GM08714 (cell line): ENCODE measurements around the gene DSCAM.

Experiments used
- H3K4me3 ChIP-seq: fragments of 200-500 bp; sonication (Bioruptor generic); 2 replicates; pipeline ENCODE4 v1.5.1; 2014; ENCODE audit warnings: mild to moderate bottlenecking, low read length, inconsistent platforms
- ZNF274 ChIP-seq: IDR thresholded peaks from 2 replicates; pipeline ENCODE4 v1.6.1; 2012; ENCODE audit warnings: mild to moderate bottlenecking, low read depth, low read length

DSCAM gene

DNA sequence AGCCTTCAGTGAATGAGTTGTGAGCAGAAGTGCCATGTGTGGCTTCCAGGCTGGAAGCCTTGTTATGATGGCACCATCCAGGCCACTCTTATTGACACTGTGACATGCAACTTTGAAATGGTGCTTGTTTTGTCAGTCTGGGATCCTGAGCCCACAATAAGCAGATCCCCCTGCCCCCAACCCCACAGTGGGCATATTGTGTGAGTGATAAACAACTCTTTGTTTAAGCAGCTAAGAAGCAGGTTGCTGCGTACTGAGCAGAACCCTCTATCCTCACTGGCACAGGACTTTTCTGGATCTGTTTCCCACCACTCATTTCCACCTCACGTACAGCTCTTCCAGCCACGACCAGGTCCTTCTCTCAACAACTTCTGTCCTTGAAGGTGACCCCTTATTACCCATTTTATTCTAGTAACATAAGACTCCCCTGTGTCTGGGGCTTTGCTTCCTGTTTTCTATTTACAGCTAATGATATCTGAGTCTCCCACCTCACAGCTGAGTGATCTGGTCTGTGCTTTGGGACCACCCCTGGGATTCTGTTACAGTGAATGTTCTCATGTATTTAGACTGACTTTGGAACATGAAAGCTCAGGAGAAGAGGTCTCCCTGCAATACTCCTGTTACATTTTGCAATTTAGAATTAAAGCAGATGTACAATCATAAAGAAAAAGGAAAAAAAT is 604.2 kb downstream of the DSCAM start:
- H3K4me3 ChIP-seq = no peak overlapping the region
- no peak for TF ChIP-seq ZNF274

DNA sequence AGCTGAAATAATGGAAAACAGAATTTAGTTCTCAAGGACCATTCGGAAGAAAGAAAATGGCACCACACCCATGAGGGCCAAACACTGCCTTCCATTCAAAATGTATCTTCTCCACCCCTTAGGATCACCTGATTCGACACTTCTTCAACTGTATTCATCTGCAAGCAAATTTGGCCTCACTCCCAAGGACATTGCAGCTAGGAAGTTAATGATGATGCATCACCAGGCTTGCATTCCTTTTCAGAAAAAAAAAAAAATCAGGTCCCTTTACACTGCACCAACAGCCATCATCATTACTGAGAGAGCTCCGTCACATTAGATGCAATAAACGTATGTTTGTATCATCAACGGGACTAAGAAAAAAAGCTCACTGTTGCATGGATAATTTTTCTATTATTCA is 611.4 kb downstream of the DSCAM start:
- H3K4me3 ChIP-seq = no peak overlapping the region
- no peak for TF ChIP-seq ZNF274

DNA sequence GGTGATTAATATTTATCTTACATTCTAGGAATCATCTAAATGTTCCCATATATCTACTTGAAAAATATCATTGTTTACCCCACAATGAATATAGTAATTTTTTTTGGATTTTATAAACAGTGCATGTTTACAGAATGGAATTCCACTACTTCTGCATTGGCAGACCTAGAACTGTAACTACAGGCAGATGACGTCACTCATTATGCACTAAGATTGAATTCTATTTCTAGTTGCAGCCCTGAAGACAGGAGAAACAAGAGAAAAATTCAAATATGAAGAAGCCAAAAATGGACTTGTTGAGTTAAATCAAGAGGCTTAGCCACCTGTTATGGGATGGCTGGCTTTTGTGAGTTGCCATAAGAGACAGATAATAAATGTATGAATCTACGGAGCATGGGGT is 615.0 kb downstream of the DSCAM start:
- no peak overlapping the region for H3K4me3 ChIP-seq
- TF ChIP-seq ZNF274 = no peak

- no peak for TF ChIP-seq ZNF274
- no peak overlapping the region for H3K4me3 ChIP-seq
These were observed 619.9 kb downstream of the DSCAM start for GRCh38 chr21:40227096-40227495.

DNA sequence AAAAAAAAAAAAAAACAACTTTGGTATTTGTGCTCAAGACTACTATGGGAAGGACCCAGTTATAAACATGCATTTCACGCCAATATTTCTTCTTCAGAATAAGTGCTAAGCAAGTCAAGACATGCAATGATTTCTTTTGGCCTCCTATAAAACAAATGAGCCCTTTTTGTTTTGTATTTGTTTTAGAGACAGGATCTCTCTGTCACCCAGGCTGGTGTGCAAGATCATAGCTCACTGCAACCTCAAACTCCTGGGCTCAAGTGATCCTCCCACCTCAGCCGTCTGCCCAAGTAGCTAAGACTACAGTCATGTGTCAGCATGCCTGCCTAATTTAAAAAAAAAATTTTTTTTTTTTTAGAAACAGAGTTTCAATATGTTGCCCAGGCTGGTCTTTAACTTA is 631.0 kb downstream of the DSCAM start:
- no peak overlapping the region for H3K4me3 ChIP-seq
- no peak for TF ChIP-seq ZNF274

DNA sequence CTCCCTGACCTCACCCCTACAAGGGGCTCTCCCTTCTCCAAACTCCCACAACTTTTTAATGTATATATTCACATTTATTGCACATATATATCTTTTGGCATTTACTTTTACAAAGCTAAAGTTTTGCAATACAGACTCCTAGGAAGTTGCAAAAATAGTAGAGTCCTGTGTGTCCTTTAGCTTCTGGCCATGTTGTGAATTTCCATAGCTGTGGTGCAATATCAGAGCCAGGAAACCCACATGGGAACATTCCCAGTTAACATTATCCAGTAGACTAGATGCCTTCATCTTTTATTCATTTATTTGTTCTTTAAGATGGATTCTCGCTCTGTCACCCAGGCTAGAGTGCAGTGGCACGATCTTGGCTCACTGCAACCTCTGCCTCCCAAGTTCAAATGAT is 636.7 kb downstream of the DSCAM start:
- H3K4me3 ChIP-seq = no peak overlapping the region
- TF ChIP-seq ZNF274 = no peak

DNA sequence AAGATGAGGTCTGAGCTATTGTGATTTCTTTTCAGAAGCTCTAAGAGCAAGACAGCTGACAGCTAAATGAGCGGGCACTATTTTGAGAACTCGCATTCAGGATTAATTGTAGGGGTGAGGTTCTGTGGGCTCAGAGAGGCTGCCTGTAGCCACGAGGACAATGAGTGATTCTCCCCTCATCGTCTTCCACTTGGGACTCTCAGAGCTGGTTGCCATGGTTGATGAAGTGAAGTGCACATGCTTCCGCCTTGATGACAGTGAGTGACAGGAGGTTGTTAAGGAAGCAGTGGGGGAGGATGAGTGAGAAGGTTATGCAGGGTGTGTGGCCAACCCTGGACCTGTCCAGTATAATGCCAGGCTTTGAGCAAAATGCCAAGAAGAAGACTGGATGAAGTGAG is 638.0 kb downstream of the DSCAM start:
- H3K4me3 ChIP-seq = no peak overlapping the region
- TF ChIP-seq ZNF274 = no peak

DNA sequence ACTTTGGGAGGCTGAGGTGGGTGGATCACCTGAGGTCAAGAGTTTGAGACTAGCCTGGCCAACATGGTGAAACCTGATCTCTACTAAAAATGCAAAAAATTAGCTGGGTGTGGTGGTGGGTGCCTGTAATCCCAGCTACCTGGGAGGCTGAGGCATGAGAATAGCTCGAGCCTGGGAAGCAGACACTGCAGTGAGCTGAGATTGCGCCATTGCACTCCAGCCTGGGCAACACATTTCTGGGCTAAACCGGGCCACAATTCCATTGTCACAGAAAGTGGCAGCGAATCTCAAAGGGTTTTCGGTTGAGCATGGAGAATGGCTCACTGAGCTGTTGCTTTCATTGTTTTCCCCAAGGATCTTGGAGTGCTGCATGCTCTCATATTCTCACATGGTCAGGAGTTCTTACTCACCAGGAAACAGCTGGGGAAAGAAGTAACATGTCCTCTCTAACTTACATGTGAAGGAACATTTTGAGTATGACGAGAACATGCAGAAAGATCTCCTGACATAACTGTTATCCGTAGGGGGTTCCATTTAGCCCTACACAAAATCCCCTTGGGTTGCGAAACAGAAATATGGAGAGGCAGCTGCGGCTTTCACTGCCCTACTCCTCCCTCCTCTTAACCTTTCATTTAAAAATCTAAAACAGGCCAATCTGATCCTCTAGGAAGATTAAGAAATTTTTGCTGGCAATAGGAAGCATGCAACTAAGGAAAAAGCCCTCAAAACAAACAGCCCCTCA is 638.6 kb downstream of the DSCAM start:
- no peak for TF ChIP-seq ZNF274
- no peak overlapping the region for H3K4me3 ChIP-seq

DNA sequence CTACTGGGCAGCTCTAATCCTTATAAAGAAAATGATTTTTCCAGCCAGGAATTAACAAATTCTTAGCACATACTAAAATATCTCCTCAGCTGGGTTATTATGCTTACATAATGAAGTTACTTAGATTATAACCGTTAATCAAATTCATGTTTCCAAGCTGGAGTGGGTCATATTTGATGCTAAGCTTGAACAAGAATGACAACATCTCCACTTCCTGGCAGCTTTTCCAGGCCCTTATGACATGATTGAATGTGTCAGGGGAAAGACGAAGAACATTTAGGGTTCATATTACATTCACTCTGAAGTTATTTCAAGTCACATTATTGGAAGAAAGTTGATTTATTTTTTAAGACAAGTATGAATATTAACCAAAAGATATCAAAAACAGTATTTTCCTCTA is 646.0 kb downstream of the DSCAM start:
- H3K4me3 ChIP-seq = no peak overlapping the region
- TF ChIP-seq ZNF274 = no peak

GRCh38 chr21:40200126-40200525 is 646.8 kb downstream of the DSCAM start:
- TF ChIP-seq ZNF274 = no peak

DNA sequence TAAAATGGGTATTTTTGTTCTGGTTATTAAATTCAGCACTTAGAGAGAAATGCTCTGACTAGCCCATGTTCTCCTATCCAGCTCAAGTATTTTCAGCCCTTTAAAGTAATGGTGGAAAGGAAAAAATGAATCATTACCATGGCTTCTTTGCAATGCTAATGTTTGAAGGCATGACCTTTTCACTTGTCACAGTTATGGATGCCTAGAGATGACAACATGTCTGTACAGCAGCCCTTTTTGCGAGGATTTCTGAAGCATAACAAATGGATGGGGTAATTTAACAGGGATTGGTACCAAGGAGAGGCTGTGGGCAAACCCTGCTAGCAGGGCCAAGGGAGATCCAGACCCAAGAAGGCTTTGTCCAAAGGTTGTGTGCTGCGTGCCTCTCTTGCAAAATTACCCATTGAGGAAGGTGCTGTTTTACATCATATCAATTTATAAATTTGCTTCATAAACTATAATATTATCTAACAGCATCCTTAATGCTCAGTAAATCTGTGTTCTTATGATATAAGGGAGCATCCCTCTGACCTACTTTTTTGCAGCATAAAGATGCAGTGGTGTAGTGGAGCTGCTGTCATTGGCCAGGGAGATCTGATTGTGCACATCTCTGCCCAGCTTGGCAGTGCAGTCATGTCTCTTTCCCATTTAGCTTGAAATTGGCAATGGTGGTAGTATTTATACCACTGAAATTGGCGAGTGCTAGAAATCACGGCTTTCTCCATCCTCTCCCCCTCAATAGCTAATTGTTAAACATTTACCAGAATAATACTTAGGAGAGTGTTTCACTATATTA is 652.6 kb downstream of the DSCAM start:
- TF ChIP-seq ZNF274 = no peak
- no peak overlapping the region for H3K4me3 ChIP-seq

More at GRCh38 chr21:40200126-40200525, 646.8 kb downstream of the DSCAM start:
- H3K4me3 ChIP-seq = no peak overlapping the region

DNA sequence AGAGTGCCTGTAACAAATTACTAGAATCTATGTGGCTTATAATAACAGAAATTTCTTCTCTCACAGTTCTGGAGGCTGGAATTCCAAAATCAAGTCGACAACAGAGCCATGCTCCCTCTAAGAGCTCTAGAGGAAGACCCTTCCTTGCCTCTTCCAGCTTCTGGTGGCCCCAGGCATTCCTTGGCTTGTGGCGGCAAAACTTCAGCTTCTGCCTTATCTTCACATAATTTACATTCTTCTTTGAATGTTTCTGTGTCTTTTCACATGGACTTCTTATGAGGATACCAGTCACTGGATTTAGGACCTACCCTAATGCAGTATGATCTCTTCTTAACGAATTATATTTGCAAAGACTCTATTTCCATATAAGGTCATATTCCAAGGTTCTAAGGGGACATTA is 655.3 kb downstream of the DSCAM start:
- TF ChIP-seq ZNF274 = no peak

DNA sequence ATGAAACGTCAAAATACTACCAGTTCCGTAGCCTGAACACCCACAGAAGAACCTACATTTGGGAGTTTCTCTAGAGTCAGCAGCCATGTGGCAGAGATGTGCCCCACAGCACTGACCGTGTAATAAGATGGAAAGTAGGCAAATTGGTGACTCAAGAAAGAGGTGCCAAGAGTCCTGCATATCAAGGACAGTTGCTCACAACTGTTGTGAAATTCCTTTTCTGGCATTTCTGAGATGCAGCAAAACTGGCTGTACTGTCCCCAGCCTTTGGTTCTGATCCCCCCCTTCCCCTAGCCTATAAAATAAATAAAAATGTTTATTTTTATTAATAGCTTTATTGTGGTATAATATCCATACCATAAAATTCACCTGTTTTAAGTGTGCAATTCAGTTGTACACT is 655.8 kb downstream of the DSCAM start:
- TF ChIP-seq ZNF274 = no peak
- H3K4me3 ChIP-seq = no peak overlapping the region

More for the DNA sequence above, 655.3 kb downstream of the DSCAM start:
- H3K4me3 ChIP-seq = no peak overlapping the region

GRCh38 chr21:40187946-40188654 is 658.9 kb downstream of the DSCAM start:
- TF ChIP-seq ZNF274 = no peak
- H3K4me3 ChIP-seq = no peak overlapping the region
